Esophagus squamous epithelium (tissue), 4 donors: ENCODE data around the gene NPIPA7.
"Not testable (repeated sequence)": the region's sequence is repeated elsewhere in the genome, so short reads cannot be mapped to it uniquely, and the experiment has no call there.

ENCODE experiments used
- POLR2A ChIP-seq, 4 donors: fragments of 450-650 bp; IDR thresholded peaks; one replicate each; pipeline ENCODE4 v1.6.1; 2017; ENCODE audit warnings: antibody characterized with exemption in 4 of 4, mild to moderate bottlenecking in 4 of 4, moderate library complexity in 3 of 4
- TF ChIP-seq, protein P1 (sequence below), 6 experiments: fragments of 450-650 bp in 4 of 6; fragments of 200-600 bp in 2 of 6; sonication (generic) in 2 of 6; IDR thresholded peaks; one replicate each; pipeline ENCODE4 v1.5.1; 2016 to 2019; ENCODE audit warnings: antibody characterized with exemption in 6 of 6, mild to moderate bottlenecking in 4 of 6, moderate library complexity in 4 of 6

- TF ChIP-seq, protein P1, sequence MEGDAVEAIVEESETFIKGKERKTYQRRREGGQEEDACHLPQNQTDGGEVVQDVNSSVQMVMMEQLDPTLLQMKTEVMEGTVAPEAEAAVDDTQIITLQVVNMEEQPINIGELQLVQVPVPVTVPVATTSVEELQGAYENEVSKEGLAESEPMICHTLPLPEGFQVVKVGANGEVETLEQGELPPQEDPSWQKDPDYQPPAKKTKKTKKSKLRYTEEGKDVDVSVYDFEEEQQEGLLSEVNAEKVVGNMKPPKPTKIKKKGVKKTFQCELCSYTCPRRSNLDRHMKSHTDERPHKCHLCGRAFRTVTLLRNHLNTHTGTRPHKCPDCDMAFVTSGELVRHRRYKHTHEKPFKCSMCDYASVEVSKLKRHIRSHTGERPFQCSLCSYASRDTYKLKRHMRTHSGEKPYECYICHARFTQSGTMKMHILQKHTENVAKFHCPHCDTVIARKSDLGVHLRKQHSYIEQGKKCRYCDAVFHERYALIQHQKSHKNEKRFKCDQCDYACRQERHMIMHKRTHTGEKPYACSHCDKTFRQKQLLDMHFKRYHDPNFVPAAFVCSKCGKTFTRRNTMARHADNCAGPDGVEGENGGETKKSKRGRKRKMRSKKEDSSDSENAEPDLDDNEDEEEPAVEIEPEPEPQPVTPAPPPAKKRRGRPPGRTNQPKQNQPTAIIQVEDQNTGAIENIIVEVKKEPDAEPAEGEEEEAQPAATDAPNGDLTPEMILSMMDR (IDR thresholded peaks at IDR 0.05) = not testable (repeated sequence)
- TF ChIP-seq POLR2A (IDR thresholded peaks at IDR 0.05) = not testable (repeated sequence)
These were observed 34.8 kb downstream of the NPIPA7 start for GRCh38 chr16:16413773-16414172.
